Measurements from ENCODE around the gene ZDHHC21.

Gene ZDHHC21

GRCh38 chr9:14713187-14713767 lies 20.0 kb upstream of the ZDHHC21 start:
- TF ChIP-seq POLR2AphosphoS5 (IDR thresholded peaks at IDR 0.05; ENCODE audit: low read depth, low read length) = no peak
- TF ChIP-seq SIN3A (IDR thresholded peaks at IDR 0.05; ENCODE audit: borderline replicate concordance, insufficient read depth, low read length) = no peak
- no peak for TF ChIP-seq FOXP2 (optimal IDR thresholded peaks at IDR 0.05; ENCODE audit: borderline replicate concordance, extremely low read depth, extremely low read length, insufficient read depth)
- TF ChIP-seq REST (IDR thresholded peaks at IDR 0.05; ENCODE audit: insufficient read depth in 1 of 2, low read depth in 2 of 2, low read length in 2 of 2) = no peak
- no peak for TF ChIP-seq TAF1 (IDR thresholded peaks at IDR 0.05; ENCODE audit: borderline replicate concordance, insufficient read depth, low read length)

DNA sequence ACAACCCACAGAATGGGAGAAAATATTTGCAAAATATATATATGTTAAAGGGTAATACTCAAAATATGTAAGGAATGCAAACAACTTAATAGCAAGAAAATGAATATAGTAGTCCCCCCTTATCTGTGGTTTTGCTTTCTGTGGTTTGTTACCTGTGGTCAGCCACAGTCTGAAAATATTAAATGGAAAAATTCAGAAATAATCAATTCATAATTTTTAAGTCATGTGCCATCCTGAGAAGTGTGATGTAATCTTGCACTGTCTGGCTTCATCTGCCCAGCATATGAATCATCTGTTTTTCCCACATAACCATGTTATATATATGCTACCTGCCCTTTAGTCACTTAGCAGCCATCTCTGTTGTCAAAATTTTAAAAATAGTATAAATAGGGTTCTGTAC lies 17.6 kb upstream of the ZDHHC21 start:
- TF ChIP-seq TAF1 (IDR thresholded peaks at IDR 0.05; ENCODE audit: borderline replicate concordance, insufficient read depth, low read length) (no peak), REST (IDR thresholded peaks at IDR 0.05; ENCODE audit: insufficient read depth in 1 of 2, low read depth in 2 of 2, low read length in 2 of 2) (no peak), SIN3A (IDR thresholded peaks at IDR 0.05; ENCODE audit: borderline replicate concordance, insufficient read depth, low read length) (no peak), POLR2AphosphoS5 (IDR thresholded peaks at IDR 0.05; ENCODE audit: low read depth, low read length) (no peak), FOXP2 (optimal IDR thresholded peaks at IDR 0.05; ENCODE audit: borderline replicate concordance, extremely low read depth, extremely low read length, insufficient read depth) (no peak)

GRCh38 chr9:14706530-14707140 lies 13.4 kb upstream of the ZDHHC21 start:
- TF ChIP-seq POLR2AphosphoS5 (IDR thresholded peaks at IDR 0.05; ENCODE audit: low read depth, low read length) = no peak
- TF ChIP-seq TAF1 (IDR thresholded peaks at IDR 0.05; ENCODE audit: borderline replicate concordance, insufficient read depth, low read length) = no peak
- TF ChIP-seq SIN3A (IDR thresholded peaks at IDR 0.05; ENCODE audit: borderline replicate concordance, insufficient read depth, low read length) = no peak
- no peak for TF ChIP-seq REST (IDR thresholded peaks at IDR 0.05; ENCODE audit: insufficient read depth in 1 of 2, low read depth in 2 of 2, low read length in 2 of 2)
- no peak for TF ChIP-seq FOXP2 (optimal IDR thresholded peaks at IDR 0.05; ENCODE audit: borderline replicate concordance, extremely low read depth, extremely low read length, insufficient read depth)

- TF ChIP-seq TAF1 (IDR thresholded peaks at IDR 0.05; ENCODE audit: borderline replicate concordance, insufficient read depth, low read length) = no peak
- no peak for TF ChIP-seq REST (IDR thresholded peaks at IDR 0.05; ENCODE audit: insufficient read depth in 1 of 2, low read depth in 2 of 2, low read length in 2 of 2)
- TF ChIP-seq FOXP2 (optimal IDR thresholded peaks at IDR 0.05; ENCODE audit: borderline replicate concordance, extremely low read depth, extremely low read length, insufficient read depth) = no peak
- TF ChIP-seq SIN3A (IDR thresholded peaks at IDR 0.05; ENCODE audit: borderline replicate concordance, insufficient read depth, low read length) = no peak
- no peak for TF ChIP-seq POLR2AphosphoS5 (IDR thresholded peaks at IDR 0.05; ENCODE audit: low read depth, low read length)
Measured at GRCh38 chr9:14705079-14705478, 11.8 kb upstream of the ZDHHC21 start.

All from PFSK-1 (cell line).